ENCODE data around the gene ACADS.

The ACADS gene

GRCh38 chr12:120711411-120711810 lies 14.2 kb upstream of the ACADS start:
- Histone ChIP-seq H3K4me3 (ENCODE audit: severe bottlenecking) (peak overlapping the region; percentile 94), H3K27ac (ENCODE audit: poor library complexity, severe bottlenecking) (peak overlapping the region; percentile 61), H3K27me3 (ENCODE audit: insufficient read depth, poor library complexity, severe bottlenecking) (no peaks in the 10 kb centered on the region), H3K9me3 (ENCODE audit: severe bottlenecking) (no peaks in the 10 kb centered on the region), H3K4me1 (ENCODE audit: insufficient read depth, poor library complexity, severe bottlenecking) (no peaks in the 10 kb centered on the region), H3K36me3 (ENCODE audit: low read depth) (peaks cover 43% of the 10 kb centered on the region)
- no peak for TF ChIP-seq CTCF (IDR thresholded peaks at IDR 0.05; ENCODE audit: poor library complexity, severe bottlenecking)
- DNase-seq (ENCODE audit: low spot score) (no peak), ATAC-seq (ENCODE audit: low read depth) (peak; percentile 11; the same call in 2 of the 3 replicates)

GRCh38 chr12:120712610-120713009 lies 13.0 kb upstream of the ACADS start:
- no peak for TF ChIP-seq CTCF (IDR thresholded peaks at IDR 0.05; ENCODE audit: poor library complexity, severe bottlenecking)

GRCh38 chr12:120713861-120714482 lies 11.7 kb upstream of the ACADS start:
- H3K36me3 ChIP-seq (ENCODE audit: low read depth) = peaks cover 65% of the 10 kb centered on the region
- H3K27me3 ChIP-seq (ENCODE audit: insufficient read depth, poor library complexity, severe bottlenecking) = no peaks in the 10 kb centered on the region
- DNase-seq (ENCODE audit: low spot score) (no peak), ATAC-seq (ENCODE audit: low read depth) (peak; percentile 53)
- no peak overlapping the region for H3K27ac ChIP-seq (ENCODE audit: poor library complexity, severe bottlenecking)
- no peak overlapping the region for H3K4me3 ChIP-seq (ENCODE audit: severe bottlenecking)
- no peaks in the 10 kb centered on the region for H3K9me3 ChIP-seq (ENCODE audit: severe bottlenecking)
- H3K4me1 ChIP-seq (ENCODE audit: insufficient read depth, poor library complexity, severe bottlenecking) = no peaks in the 10 kb centered on the region
- peak; percentile 88 for TF ChIP-seq CTCF (IDR thresholded peaks at IDR 0.05; ENCODE audit: poor library complexity, severe bottlenecking)

More at GRCh38 chr12:120712610-120713009, 13.0 kb upstream of the ACADS start:
- peaks cover 51% of the 10 kb centered on the region for H3K36me3 ChIP-seq (ENCODE audit: low read depth)
- no peak overlapping the region for H3K27ac ChIP-seq (ENCODE audit: poor library complexity, severe bottlenecking)
- H3K9me3 ChIP-seq (ENCODE audit: severe bottlenecking) = no peaks in the 10 kb centered on the region
- ATAC-seq (ENCODE audit: low read depth) (no peak), DNase-seq (ENCODE audit: low spot score) (no peak)
- H3K4me1 ChIP-seq (ENCODE audit: insufficient read depth, poor library complexity, severe bottlenecking) = no peaks in the 10 kb centered on the region
- no peaks in the 10 kb centered on the region for H3K27me3 ChIP-seq (ENCODE audit: insufficient read depth, poor library complexity, severe bottlenecking)
- H3K4me3 ChIP-seq (ENCODE audit: severe bottlenecking) = no peak overlapping the region

GRCh38 chr12:120718055-120718454 lies 7.6 kb upstream of the ACADS start:
- Histone ChIP-seq H3K4me1 (ENCODE audit: insufficient read depth, poor library complexity, severe bottlenecking) (no peaks in the 10 kb centered on the region), H3K4me3 (ENCODE audit: severe bottlenecking) (no peak overlapping the region), H3K27me3 (ENCODE audit: insufficient read depth, poor library complexity, severe bottlenecking) (no peaks in the 10 kb centered on the region), H3K9me3 (ENCODE audit: severe bottlenecking) (no peaks in the 10 kb centered on the region), H3K27ac (ENCODE audit: poor library complexity, severe bottlenecking) (no peak overlapping the region), H3K36me3 (ENCODE audit: low read depth) (peaks cover 93% of the 10 kb centered on the region)
- no peak for TF ChIP-seq CTCF (IDR thresholded peaks at IDR 0.05; ENCODE audit: poor library complexity, severe bottlenecking)
- no peak for ATAC-seq (ENCODE audit: low read depth)
- DNase-seq (ENCODE audit: low spot score) = no peak

GRCh38 chr12:120719072-120719471 lies 6.6 kb upstream of the ACADS start:
- no peaks in the 10 kb centered on the region for H3K27me3 ChIP-seq (ENCODE audit: insufficient read depth, poor library complexity, severe bottlenecking)
- no peak for ATAC-seq (ENCODE audit: low read depth)
- no peak for DNase-seq (ENCODE audit: low spot score)
- H3K4me1 ChIP-seq (ENCODE audit: insufficient read depth, poor library complexity, severe bottlenecking) = no peaks in the 10 kb centered on the region
- no peak overlapping the region for H3K4me3 ChIP-seq (ENCODE audit: severe bottlenecking)
- no peak overlapping the region for H3K27ac ChIP-seq (ENCODE audit: poor library complexity, severe bottlenecking)
- H3K9me3 ChIP-seq (ENCODE audit: severe bottlenecking) = no peaks in the 10 kb centered on the region
- TF ChIP-seq CTCF (IDR thresholded peaks at IDR 0.05; ENCODE audit: poor library complexity, severe bottlenecking) = no peak
- H3K36me3 ChIP-seq (ENCODE audit: low read depth) = peaks cover 90% of the 10 kb centered on the region

All from RWPE2 (cell line).